Measurements from ENCODE around the gene CES3. TPM values are rescaled to one million over a fixed set of nuclear protein-coding genes. Genes with fewer than 3 reads are reported as not detected.

The CES3 gene
- total and polyA plus RNA-seq, 2 donors (not counting 3 experiments of a cell fraction or from before 2014, with no cell fraction given) = 0.10 TPM; not detected in 1

DNA sequence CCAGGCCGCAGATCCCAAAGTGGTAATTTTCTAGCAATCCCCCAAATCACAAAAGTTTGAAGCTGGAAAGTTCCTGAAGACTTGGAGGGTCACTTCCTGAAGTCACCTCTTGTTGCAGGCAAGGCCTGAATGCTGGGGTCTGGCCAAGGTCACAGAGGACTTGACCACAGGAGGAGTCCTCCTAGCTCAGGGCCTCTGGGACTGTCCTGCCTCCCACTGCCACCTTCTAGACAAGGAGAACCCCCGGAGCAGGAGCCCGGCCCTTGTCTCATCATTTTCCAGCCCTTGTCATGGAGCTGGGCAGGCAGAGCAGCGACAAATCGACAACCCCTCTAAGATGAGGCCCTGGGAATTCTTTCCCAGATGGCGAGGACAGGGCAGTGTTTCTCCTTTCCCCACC is 42.7 kb upstream of the CES3 start:
- Histone ChIP-seq H3K79me2 (ENCODE audit: control insufficient read depth, insufficient read depth, low read length) (no peaks in the 10 kb centered on the region), H3K4me1 (ENCODE audit: control insufficient read depth, extremely low read depth, insufficient read depth, low read length) (no peaks in the 10 kb centered on the region), H3K27me3 (ENCODE audit: control insufficient read depth in 2 of 2, insufficient read depth in 2 of 2, low read length in 2 of 2) (peaks cover 16 to 22% of the 10 kb centered on the region in 2 experiments), H2AFZ (ENCODE audit: low read depth, low read length) (no peak overlapping the region), H3K9me1 (replicated peaks; ENCODE audit: control insufficient read depth, extremely low read depth, insufficient read depth, low read length) (no peaks in the 10 kb centered on the region), H3K27ac (ENCODE audit: insufficient read depth, low read depth, low read length) (no peak overlapping the region), H3K4me2 (ENCODE audit: insufficient read depth, low read length) (no peak overlapping the region), H3K4me3 (replicated peaks in 1 of 3; ENCODE audit: insufficient read depth in 1 of 3, low read depth in 1 of 3, low read length in 3 of 3) (no peak overlapping the region), H3K9ac (replicated peaks; ENCODE audit: extremely low read depth, insufficient read depth, low read length) (no peak overlapping the region), H3K9me3 (replicated peaks; ENCODE audit: control insufficient read depth, insufficient read depth, low read length) (no peaks in the 10 kb centered on the region), H4K20me1 (replicated peaks; ENCODE audit: control insufficient read depth, extremely low read depth, insufficient read depth, low read length) (no peaks in the 10 kb centered on the region), H3K36me3 (ENCODE audit: control insufficient read depth in 2 of 2, extremely low read depth in 1 of 2, insufficient read depth in 2 of 2, low read length in 2 of 2) (no peaks in the 10 kb centered on the region)
- ChIA-PET POLR2A (no interaction called here), CTCF (interaction anchor here (1.0 to 5.2 kb wide), 6 partner anchors 8 to 237 kb away, joined by 3 to 25 read pairs (median 4); no protein-coding TSS in a partner anchor)
- no peak for TF ChIP-seq FOS (IDR thresholded peaks at IDR 0.05; ENCODE audit: borderline replicate concordance, insufficient read depth, low read length)
- TF ChIP-seq POLR2AphosphoS5 (IDR thresholded peaks at IDR 0.05; ENCODE audit: insufficient read depth, low read depth, low read length) = no peak
- TF ChIP-seq EZH2 (IDR thresholded peaks at IDR 0.05; ENCODE audit: borderline replicate concordance, low read depth, low read length, severe bottlenecking) = no peak
- no peak for TF ChIP-seq JUN (IDR thresholded peaks at IDR 0.05; ENCODE audit: borderline replicate concordance, insufficient read depth, insufficient read length, low read depth)
- no peak for TF ChIP-seq POLR2A (IDR thresholded peaks at IDR 0.05; ENCODE audit: low read depth, low read length)
- no peak for TF ChIP-seq MYC (IDR thresholded peaks at IDR 0.05; ENCODE audit: low read depth, low read length)
- TF ChIP-seq, protein P1, sequence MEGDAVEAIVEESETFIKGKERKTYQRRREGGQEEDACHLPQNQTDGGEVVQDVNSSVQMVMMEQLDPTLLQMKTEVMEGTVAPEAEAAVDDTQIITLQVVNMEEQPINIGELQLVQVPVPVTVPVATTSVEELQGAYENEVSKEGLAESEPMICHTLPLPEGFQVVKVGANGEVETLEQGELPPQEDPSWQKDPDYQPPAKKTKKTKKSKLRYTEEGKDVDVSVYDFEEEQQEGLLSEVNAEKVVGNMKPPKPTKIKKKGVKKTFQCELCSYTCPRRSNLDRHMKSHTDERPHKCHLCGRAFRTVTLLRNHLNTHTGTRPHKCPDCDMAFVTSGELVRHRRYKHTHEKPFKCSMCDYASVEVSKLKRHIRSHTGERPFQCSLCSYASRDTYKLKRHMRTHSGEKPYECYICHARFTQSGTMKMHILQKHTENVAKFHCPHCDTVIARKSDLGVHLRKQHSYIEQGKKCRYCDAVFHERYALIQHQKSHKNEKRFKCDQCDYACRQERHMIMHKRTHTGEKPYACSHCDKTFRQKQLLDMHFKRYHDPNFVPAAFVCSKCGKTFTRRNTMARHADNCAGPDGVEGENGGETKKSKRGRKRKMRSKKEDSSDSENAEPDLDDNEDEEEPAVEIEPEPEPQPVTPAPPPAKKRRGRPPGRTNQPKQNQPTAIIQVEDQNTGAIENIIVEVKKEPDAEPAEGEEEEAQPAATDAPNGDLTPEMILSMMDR (IDR thresholded peaks at IDR 0.05; ENCODE audit: extremely low read depth in 1 of 2, insufficient read depth in 1 of 2, low read depth in 1 of 2, low read length in 2 of 2) = no peak
- TF ChIP-seq, protein P2, sequence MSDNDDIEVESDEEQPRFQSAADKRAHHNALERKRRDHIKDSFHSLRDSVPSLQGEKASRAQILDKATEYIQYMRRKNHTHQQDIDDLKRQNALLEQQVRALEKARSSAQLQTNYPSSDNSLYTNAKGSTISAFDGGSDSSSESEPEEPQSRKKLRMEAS (IDR thresholded peaks at IDR 0.05; ENCODE audit: insufficient read depth, insufficient read length) = no peak
- no peak for TF ChIP-seq GATA2 (IDR thresholded peaks at IDR 0.05; ENCODE audit: insufficient read depth, insufficient read length, low read depth, low read length)
- intact Hi-C loops (cut with micrococcal nuclease) (no loop called here), dilution Hi-C loops (cut with MboI; ENCODE audit: extremely low pct_ligation_motif_present, low sequenced_read_pairs) (no loop called here)
- FAIRE-seq (no peak), DNase-seq (ENCODE audit: low read depth, low spot score) (no peak)
- no TSS peak for BruUV-seq (replicated peaks)

Measured in endothelial cell of umbilical vein (primary cell).